ENCODE data around the gene TTC7B. TPM values are rescaled to one million over a fixed set of nuclear protein-coding genes. Genes with fewer than 3 reads are reported as not detected.

Gene TTC7B
- total RNA-seq, 1 experiment from 2014 or later: 70.6 TPM

- no peak for TF ChIP-seq REST (IDR thresholded peaks at IDR 0.05; ENCODE audit: low read depth)
- no peak for TF ChIP-seq TCF7L2 (IDR thresholded peaks at IDR 0.05; ENCODE audit: borderline replicate concordance, extremely low read depth, insufficient read depth, insufficient read length)
- TF ChIP-seq FOSL1 (IDR thresholded peaks at IDR 0.05; ENCODE audit: low read depth): no peak
- TF ChIP-seq EZH2phosphoT487 (IDR thresholded peaks at IDR 0.05; ENCODE audit: borderline replicate concordance): no peak
Observed at GRCh38 chr14:90695997-90696660, 120.1 kb downstream of the TTC7B start (continued).

DNA sequence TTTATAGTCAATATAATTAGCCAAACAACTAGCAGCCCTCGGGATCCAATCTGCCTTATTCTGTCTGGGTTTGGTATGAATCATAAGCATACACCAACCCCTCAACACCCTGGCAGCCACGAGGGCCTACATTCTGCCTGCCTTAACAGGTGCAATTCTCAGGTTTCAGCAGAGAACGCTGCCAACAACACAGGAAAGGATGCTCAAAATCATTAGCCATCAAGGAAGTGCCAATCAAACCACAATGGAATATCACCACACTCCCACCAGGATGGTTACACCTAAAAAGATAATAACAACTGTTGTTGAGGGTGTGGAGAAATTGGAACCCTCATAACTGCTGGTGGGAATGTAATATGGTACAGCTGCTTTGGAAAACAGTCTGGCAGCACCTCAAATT, 122.8 kb downstream of the TTC7B start:
- ChIA-PET RAD21 (ENCODE audit: low non-redundant PET in 1 of 2, low total read pairs in 2 of 2, uncharacterized antibody in 2 of 2, unreplicated experiment in 2 of 2) (no interaction called here), CTCF (interaction anchor here (1.6 kb wide), 1 partner anchor 324 kb away, joined by 3 read pairs; no protein-coding TSS in a partner anchor), POLR2A (no interaction called here)
- no peaks in the 10 kb centered on the region for H3K9me2 ChIP-seq (ENCODE audit: insufficient read depth)
- no TSS peak for BruUV-seq (replicated peaks)
- no peaks in the 10 kb centered on the region for H3K27me3 ChIP-seq (ENCODE audit: insufficient read depth, low read length)
- H3K36me3 ChIP-seq (ENCODE audit: control insufficient read depth in 1 of 2, insufficient read depth in 2 of 2, low read length in 2 of 2): no peaks in the 10 kb centered on the region
- intact Hi-C loops (cut with micrococcal nuclease): no loop called here
- DNase-seq (ENCODE audit: low read depth, low spot score) (no peak), ATAC-seq (no peak)
- H3K27ac ChIP-seq (ENCODE audit: low read depth, low read length): no peak overlapping the region
- H3K4me2 ChIP-seq (ENCODE audit: low read length): no peak overlapping the region
- no peak overlapping the region for H3K9ac ChIP-seq (ENCODE audit: low read length)
- H4K20me1 ChIP-seq (ENCODE audit: insufficient read depth): no peaks in the 10 kb centered on the region; the same call in 1 of the 2 replicates
- no peak for TF ChIP-seq FOSL1 (IDR thresholded peaks at IDR 0.05; ENCODE audit: low read depth)
- H3K9me3 ChIP-seq (ENCODE audit: control insufficient read depth in 1 of 2, insufficient read depth in 1 of 2, low read depth in 1 of 2, low read length in 2 of 2): no peaks in the 10 kb centered on the region
- H3K4me3 ChIP-seq (replicated peaks in 1 of 2; ENCODE audit: low read depth in 1 of 2, low read length in 2 of 2): no peak overlapping the region
- peaks cover 2 to 8% of the 10 kb centered on the region in 2 experiments; a peak in 2 of 4 replicates for H3K4me1 ChIP-seq (ENCODE audit: control insufficient read depth in 1 of 2, insufficient read depth in 2 of 2, low read length in 2 of 2)
- H3K79me2 ChIP-seq (ENCODE audit: insufficient read depth, low read length): no peaks in the 10 kb centered on the region
- H2AFZ ChIP-seq (ENCODE audit: low read depth, low read length, poor library complexity, severe bottlenecking): no peak overlapping the region
